Eye (tissue), 1 donor: ENCODE measurements around the gene CD70.
"Not testable (repeated sequence)": the region's sequence is repeated elsewhere in the genome, so short reads cannot be mapped to it uniquely, and the experiment has no call there.

Experiments used
- DNase-seq: peaks from one replicate; pipeline ENCODE4 v3.0.0-alpha.2; 2015

Gene CD70

GRCh38 chr19:6597471-6598253 lies 6.7 kb upstream of the CD70 start:
- not testable (repeated sequence) for DNase-seq

DNA sequence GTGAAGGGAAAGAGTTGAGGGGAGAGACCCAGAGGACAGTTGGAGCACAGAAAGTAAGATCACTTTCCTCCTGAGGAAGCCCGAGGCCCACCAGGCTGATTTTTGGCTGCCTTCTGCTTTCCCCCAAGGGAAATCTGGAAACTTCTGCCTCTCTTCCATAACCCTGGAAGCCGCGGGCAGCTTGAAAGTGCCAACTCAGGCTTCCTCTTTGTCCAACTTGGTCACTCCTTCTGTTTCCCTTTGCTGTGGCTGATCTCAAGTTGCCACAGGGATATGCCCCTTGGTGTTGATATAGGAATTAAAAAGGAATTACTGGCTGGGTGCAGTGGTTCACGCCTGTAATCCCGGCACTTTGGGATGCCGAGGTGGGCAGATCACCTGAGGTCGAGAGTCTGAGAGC lies 5.7 kb upstream of the CD70 start:
- no peak for DNase-seq

GRCh38 chr19:6593651-6594416 lies 2.9 kb upstream of the CD70 start:
- DNase-seq = no peak

DNA sequence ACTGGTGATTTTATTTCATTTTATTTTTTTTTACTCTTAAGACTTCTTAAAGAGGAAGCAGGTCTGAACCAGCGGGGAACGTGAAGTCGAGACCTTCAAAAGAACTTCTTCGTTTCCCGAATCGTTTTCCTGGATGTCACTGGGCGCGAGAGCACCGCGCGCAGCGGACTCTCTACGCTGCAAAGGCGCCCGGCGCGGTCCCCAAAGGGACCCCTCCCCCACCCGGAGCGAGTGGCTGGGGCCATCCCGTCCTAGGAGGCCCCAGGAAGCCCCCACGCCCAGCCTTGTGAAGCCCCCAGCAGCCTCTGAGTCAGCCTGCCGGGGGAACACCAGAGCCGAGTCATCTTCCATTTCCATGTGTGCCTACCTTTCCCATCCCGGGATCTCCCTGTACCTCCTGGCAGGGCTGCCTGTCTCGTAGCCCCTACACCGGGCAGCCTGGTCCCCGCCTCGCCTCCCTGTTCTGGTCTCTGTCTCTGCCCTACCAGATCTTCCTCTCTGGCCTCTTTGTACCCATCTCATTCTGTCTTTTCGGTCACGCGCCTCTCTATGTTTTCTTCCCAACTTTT lies 608 bp downstream of the CD70 start:
- DNase-seq = no peak

DNA sequence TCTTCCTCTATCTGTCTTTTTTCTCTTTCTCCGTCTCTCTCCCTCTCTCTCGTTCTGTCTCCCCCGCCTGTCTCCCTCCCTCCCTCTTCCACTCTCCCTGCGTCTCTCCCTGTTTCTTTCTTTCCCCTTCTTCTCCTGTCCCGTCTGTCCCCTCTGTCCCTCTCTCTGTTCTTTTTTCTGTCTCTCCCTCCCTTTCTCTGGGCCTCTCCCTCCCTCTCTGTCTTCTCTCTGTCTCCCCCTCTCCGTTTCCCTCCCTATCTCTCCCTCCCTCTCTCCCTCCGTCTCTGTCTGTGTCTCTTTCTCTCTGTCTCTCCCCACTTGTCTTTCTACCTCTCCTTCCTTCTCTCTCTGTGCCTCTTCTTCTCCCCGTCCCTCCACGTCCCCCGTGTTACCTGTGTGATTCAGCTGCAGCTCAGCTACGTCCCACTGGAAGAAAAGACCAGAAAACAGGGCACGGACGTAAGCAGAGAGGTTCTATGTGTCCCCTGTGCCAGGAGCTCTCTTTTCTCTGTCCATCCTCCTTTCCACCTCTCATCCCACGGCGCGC lies 1.2 kb downstream of the CD70 start:
- peak; percentile 16 for DNase-seq

GRCh38 chr19:6588508-6589345 lies 2.2 kb downstream of the CD70 start:
- DNase-seq = peak; percentile 41

- no peak for DNase-seq
Measured at GRCh38 chr19:6587998-6588507, 2.9 kb downstream of the CD70 start.

DNA sequence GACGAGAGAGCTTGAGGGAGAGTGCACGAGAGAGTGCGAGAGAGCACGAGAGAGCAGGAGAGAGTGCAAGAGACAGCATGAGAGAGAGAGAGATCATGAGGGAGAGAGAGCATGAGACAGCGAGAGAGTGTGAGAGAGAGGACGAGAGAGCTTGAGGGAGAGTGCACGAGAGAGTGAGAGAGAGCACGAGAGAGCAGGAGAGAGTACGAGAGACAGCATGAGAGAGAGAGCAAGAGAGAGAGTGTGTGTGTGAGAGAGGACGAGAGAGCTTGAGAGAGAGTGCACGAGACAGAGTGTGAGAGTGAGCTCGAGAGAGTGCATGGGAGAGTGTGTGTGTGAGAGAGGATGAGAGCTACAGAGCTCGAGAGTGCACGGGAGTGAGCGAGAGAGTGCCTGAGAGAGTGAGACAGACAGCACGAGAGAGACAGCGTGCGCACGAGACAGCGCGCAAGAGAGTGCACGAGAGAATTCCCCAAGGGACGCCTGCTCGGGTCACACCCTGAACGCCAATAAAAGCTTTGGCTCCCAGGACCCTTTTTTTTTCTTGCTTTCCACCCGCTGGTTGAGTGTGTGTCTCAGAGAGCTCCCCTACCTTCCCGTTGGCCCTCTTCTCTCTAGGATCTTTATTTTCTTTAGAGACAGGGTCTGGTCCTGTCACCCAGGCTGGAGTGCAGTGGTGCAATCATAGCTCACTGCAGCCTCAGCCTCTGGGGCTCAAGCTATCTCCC lies 3.7 kb downstream of the CD70 start:
- peak; percentile 52 for DNase-seq

- no peak for DNase-seq
Measured at GRCh38 chr19:6586726-6587092, 4.2 kb downstream of the CD70 start.

DNA sequence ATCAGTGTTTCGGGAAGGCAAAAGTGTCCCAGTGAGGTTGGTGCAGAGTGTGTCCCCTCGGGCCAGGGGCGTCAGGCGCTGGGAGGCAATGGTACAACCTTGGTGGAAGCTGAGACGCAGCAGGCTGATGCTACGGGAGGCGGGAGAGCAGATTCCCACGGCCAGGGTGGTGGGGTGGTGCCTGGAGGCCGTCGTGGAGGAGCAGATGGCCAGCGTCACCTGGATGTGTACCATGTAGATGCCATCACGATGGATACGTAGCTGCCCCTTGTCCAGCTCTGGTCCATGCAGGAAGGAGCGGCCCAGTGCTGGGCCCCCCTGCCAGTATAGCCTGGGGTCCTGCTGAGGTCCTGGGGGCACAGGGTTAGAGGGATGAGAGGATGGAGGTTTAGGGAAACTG lies 4.9 kb downstream of the CD70 start:
- no peak for DNase-seq

DNA sequence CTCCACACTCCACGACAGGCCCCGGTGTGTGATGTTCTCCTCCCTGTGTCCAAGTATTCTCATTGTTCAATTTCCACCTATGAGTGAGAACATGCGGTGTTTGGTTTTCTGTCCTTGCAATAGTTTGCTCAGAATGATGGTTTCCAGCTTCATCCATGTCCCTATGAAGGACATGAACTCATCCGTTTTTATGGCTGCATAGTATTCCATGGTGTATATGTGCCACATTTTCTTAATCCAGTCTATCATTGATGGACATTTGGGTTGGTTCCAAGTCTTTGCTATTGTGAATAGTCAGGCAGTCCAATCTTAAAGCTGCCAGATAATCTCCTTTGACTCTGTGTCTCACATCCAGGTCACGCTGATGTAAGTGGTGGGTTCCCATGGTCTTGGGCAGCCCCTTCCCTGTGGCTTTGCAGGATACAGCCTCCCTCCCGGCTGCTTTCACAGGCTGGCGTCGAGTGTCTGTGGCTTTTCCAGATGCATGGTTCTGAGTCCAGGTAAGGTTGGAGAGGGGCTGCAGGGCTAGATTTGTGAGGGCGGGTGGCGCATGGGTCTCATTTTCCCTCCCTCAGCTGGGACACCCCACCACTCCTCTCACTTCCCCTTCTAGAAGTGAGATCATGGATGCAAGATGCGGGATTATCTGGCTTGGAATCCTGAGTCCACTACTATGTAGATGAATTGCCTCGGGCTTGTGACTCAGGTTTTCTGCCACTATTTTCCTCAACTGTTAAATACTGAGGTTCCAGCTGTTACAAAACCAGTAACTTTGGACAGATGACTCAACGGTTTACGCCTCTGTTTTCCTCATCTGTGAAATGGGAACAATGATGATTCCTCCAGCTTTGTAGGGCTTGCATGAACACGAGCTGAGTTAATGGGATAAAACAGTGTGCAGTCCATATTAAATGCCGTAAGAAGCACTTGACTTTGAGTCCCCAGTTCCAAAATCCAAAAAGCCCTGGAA lies 8.2 kb downstream of the CD70 start:
- DNase-seq = not testable (repeated sequence)

- DNase-seq = no peak
Measured at GRCh38 chr19:6580313-6580712, 10.6 kb downstream of the CD70 start.

- DNase-seq = no peak
Measured at GRCh38 chr19:6579450-6580178, 11.3 kb downstream of the CD70 start.

- no peak for DNase-seq
Measured at GRCh38 chr19:6577476-6578125, 13.3 kb downstream of the CD70 start.

DNA sequence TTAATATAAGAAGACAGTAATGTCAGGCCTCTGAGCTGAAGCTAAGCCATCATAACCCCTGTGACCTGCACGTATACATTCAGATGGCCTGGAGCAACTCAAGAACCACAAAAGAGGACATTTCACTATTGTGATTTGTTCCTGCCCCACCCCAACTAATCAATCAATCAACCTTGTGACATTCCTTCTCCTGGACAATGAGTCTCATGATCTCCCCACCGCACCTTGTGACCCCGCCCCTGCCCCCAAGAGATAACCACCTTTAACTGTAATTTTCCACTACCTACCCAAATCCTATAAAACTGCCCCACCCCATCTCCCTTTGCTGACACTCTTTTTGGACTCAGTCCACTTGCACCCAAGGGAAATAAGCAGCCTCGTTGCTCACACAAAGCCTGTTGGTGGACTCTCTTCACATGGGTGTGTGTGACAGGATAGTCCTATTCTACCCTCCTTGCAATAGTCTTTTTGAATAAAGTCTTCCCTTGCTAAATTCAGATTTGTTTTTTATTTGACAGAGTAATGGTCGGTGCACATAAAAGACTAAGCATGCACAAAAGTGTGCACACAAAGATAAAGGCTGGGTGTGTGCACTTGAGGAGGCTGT lies 14.0 kb downstream of the CD70 start:
- DNase-seq = no peak

DNA sequence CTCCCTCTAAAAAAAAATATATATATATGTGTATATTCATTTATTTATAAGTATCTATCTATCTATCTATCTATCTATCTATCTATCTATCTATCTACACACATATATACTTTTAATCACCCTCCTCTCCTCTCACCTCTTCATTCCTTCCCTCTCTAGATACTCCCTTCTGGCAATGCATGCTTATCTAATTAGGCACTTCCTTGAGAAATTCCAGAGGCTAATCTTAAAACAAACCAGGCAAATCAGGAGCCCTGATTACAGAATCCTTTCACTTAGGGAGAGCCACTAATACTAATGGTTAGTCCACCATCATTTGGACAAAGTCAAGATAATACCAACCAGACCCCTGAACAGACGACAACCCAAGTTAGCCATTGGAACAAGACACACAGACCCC lies 17.6 kb downstream of the CD70 start:
- DNase-seq = no peak

- no peak for DNase-seq
Measured at GRCh38 chr19:6572217-6572616, 18.7 kb downstream of the CD70 start.

- no peak for DNase-seq
Measured at GRCh38 chr19:6571167-6571566, 19.8 kb downstream of the CD70 start.

DNA sequence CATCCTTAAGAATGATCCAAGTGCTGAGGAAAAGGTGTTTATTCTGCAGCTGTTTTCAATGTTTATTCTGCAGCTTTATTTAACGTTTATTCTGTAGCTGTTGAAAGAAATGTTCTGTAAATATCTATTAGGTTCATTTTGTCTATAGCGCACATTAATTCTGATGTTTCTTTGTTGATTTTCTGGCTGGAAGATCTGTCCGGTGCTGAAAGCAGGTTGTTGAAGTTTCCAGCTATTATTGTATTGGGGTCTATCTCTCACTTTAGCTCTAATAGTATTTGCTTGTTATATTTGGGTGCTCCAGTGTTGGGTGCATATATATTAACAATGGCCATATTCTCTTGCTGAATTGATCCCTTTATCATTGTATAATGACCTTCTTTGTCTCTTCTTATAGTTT lies 20.2 kb downstream of the CD70 start:
- no peak for DNase-seq
